Stimulated activated CD8-positive, alpha-beta memory T cell treated with anti-CD3 and anti-CD28 coated beads, Interleukin-4, amount 100 ng/mL, for 4 hours (primary cell): ENCODE data around the gene DZIP3.
"Not testable (repeated sequence)": the region's sequence is repeated elsewhere in the genome, so short reads cannot be mapped to it uniquely, and the experiment has no call there.

Source experiments
- DNase-seq, 2 donors: peaks; one replicate each; pipeline ENCODE4 v3.0.0-alpha.2; 2020; ENCODE audit warnings: low read depth in 2 of 2, low spot score in 1 of 2

Gene DZIP3

DNA sequence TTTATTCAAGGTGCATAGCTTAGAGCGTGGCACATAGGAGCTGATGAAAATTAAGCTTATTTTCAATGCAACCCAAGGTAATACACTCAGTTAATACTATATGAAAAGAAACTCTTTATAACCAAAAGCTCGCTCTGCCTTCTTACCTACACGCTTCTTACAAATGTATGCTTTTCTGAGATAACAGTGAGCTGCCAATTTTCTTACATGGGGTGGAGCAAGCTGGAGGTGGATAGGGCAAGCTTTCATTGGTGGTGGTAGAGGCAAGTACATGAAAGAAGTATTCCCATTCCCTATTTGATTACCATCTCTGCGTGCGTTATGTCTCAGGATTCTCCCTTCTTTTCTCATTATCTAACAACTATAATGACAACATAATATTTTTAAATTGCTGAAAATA lies 8.9 kb downstream of the DZIP3 start:
- no peak for DNase-seq

GRCh38 chr3:108599677-108600409 lies 10.3 kb downstream of the DZIP3 start:
- DNase-seq, result no peak

DNA sequence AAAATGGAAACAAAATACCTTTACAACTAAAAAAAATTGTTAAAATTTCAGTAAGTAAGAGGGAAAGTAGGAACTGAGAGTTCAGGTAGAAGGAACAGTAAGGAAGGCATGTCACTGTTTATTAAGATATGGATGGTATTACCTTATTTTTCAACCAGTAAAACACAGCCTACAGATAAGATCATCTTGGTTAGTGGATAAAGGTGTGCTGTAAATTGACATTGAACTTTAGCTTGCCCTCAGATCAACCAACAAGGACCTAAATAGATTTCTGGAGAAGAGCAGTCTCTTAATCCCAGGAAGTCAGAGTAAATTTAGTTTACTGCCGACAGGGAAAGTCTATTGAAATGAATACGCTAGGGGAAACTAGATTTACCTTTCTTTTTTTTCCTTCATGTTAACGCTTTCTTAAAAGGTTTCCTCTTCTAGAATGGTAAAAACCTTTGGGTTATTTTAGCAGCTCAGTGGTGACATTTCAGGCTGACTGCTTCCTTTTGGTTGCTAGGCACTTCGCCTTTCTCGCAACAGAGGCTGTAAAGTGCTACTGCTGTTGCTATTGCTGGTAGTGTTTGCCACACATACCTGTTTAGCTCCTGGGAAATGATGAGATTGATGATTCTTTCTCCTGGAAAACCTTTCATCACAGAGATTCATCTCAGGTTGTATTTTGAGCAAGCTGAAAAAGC lies 12.9 kb downstream of the DZIP3 start:
- no peak for DNase-seq

DNA sequence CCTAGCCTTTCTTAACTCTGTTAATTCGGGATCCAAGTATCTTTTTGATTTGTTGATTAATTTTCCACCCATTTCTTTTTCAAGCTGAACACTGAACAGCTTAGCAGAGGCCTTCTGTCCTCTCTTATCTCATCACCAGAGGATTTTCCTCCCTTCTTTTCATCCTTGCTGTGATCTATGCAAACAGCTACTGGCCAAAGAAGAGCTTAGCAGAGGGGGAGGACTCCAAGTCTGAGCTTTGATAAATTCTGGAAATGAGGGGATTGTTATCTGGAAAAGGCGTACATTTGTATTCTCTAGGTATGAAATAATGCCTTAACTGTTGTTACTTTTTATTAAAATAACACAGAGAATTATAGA lies 13.4 kb downstream of the DZIP3 start:
- DNase-seq, result no peak

DNA sequence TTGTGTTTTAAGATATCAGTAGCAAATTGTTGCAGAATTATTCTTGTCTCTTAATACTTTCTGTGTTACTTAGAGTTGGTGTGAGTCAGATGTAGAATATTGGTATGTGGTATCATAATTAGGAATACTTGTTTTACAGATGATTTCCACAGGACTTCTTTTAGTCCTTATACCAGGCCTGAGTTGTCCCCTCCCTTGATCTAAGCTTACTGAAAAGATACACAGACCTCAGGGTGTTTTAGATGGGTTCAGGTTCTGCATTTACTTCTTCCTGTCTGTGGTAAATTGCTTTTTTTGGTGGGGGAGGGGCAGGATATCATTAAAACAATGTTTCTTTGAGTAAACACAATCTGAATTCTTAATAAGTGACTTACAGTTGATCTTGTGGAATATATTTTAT lies 14.2 kb downstream of the DZIP3 start:
- DNase-seq, result no peak

GRCh38 chr3:108605028-108605427 lies 15.5 kb downstream of the DZIP3 start:
- no peak for DNase-seq

GRCh38 chr3:108605491-108605890 lies 16.0 kb downstream of the DZIP3 start:
- no peak for DNase-seq

- DNase-seq, result no peak
Measured at GRCh38 chr3:108608750-108609149, 19.2 kb downstream of the DZIP3 start.

- DNase-seq, result no peak
Measured at GRCh38 chr3:108610651-108611050, 21.1 kb downstream of the DZIP3 start.

DNA sequence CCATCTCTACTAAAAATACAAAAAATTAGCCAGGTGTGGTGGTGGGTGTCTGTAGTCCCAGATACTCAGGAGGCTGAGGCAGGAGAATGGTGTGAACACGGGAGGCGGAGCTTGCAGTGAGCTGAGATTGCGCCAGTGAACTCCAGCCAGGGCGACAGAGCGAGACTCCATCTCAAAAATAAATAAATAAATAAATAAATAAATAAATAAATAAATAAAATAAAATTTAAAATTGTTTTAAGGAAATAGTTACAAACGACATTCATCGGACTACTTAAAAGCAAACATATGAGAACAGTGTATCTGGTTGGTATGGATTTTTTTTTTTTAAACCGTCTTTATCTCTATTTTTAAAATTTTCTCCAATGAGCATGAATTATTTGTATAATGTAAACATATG lies 26.6 kb downstream of the DZIP3 start:
- not testable (repeated sequence) for DNase-seq

GRCh38 chr3:108620250-108620649 lies 30.7 kb downstream of the DZIP3 start:
- DNase-seq, result no peak

DNA sequence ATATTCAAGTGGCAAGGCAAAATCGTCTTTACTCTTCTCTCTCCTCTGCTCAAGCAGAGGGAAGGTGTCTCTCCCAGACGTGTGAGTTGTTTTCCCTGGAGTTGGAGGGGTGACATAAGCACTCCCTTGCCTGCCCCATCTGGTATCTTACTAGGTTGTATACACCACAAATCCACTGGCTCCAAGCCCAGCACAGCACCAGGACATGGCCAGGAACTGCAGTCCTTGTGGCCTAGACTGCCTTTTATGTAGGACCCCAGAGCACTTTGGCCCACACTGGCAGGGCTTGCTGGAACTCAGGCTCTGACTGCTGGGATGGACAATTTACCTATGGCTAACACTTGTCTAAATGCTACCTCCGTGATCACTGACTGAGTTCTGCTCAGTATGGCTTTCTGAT lies 34.0 kb downstream of the DZIP3 start:
- DNase-seq, result no peak

GRCh38 chr3:108629974-108630373 lies 40.5 kb downstream of the DZIP3 start:
- no peak for DNase-seq

- no peak for DNase-seq
Measured at GRCh38 chr3:108642526-108642925, 53.0 kb downstream of the DZIP3 start.

DNA sequence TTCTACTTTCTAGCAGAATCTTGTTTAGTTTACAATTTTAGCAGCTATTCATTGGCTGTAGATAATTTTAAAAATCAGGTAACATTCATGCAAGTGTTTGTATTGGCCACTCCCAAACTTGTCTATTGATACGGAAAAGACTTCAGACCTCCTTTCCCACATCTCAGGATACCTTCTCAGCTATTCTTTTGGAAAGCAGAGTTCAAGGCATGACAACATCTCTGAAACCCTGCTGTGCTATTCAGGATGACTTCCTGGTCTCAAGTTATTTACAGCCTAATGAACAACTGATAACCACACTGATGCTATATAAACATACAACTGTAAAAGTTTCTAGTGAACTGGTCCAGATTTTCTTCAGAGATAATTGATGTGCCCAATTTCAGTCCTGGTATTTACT lies 55.8 kb downstream of the DZIP3 start:
- DNase-seq, result no peak

GRCh38 chr3:108655664-108656063 lies 66.1 kb downstream of the DZIP3 start:
- not testable (repeated sequence) for DNase-seq

GRCh38 chr3:108661699-108662098 lies 72.2 kb downstream of the DZIP3 start:
- no peak for DNase-seq

GRCh38 chr3:108662142-108662738 lies 72.7 kb downstream of the DZIP3 start:
- DNase-seq, result no peak

- no peak for DNase-seq
Measured at GRCh38 chr3:108664266-108664665, 74.7 kb downstream of the DZIP3 start.

DNA sequence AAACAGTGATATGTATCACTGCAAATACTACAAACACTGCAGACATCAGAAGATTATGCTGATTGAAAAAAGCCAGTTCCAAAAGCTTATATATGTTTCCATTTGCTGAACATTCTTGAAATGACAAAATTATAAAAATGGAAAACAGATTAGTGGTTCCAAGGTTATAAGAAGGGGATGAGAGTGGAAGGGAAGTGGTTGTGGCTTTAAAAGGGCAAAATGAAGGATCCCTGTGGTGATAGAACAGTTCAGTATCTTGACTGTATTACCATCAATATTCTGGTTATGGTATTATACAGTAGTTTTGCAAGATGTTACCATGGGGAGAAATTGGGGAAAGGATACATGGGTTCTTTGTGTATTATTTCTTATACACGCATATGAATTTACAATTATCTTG lies 77.8 kb downstream of the DZIP3 start:
- DNase-seq, result no peak

- DNase-seq, result no peak
Measured at GRCh38 chr3:108669208-108669607, 79.7 kb downstream of the DZIP3 start.

GRCh38 chr3:108672701-108673100 lies 83.2 kb downstream of the DZIP3 start:
- DNase-seq, result no peak
